Endothelial cell (in vitro differentiated cells): ENCODE measurements around the gene TCFL5. TPM values are rescaled to one million over a fixed set of nuclear protein-coding genes. Genes with fewer than 3 reads are reported as not detected.

Source experiments
- DNase-seq: peaks from one replicate; pipeline ENCODE4 v3.0.0; 2021; ENCODE audit warnings: low spot score
- H3K27ac Mint-ChIP-seq: one replicate; pipeline ENCODE4 v1.8.0; 2021; ENCODE audit warnings: mixed read lengths, inconsistent platforms; ENCODE audit not compliant: unreplicated experiment
- H3K27me3 Mint-ChIP-seq: one replicate; pipeline ENCODE4 v1.8.0; 2021; ENCODE audit warnings: mild to moderate bottlenecking, moderate library complexity, mixed read lengths, inconsistent platforms; ENCODE audit not compliant: unreplicated experiment
- H3K36me3 Mint-ChIP-seq: one replicate; pipeline ENCODE4 v1.8.0; 2021; ENCODE audit warnings: mild to moderate bottlenecking, low read depth, mixed read lengths, inconsistent platforms; ENCODE audit not compliant: unreplicated experiment
- H3K4me1 Mint-ChIP-seq: one replicate; pipeline ENCODE4 v1.8.0; 2021; ENCODE audit warnings: mild to moderate bottlenecking, mixed read lengths, inconsistent platforms; ENCODE audit not compliant: unreplicated experiment
- H3K4me3 Mint-ChIP-seq: one replicate; pipeline ENCODE4 v1.8.0; 2021; ENCODE audit warnings: mild to moderate bottlenecking, mixed read lengths, inconsistent platforms; ENCODE audit not compliant: unreplicated experiment
- H3K9me3 Mint-ChIP-seq: one replicate; pipeline ENCODE4 v1.8.0; 2021; ENCODE audit warnings: mixed read lengths, inconsistent platforms; ENCODE audit not compliant: unreplicated experiment
- CTCF ChIP-seq: fragments of 200-600 bp; sonication (generic); IDR thresholded peaks from one replicate; pipeline ENCODE4 v1.5.0; 2021; ENCODE audit warnings: antibody characterized with exemption; ENCODE audit not compliant: unreplicated experiment
- total RNA-seq: library from RNA; stranded (reverse); fragmentation: NEBNext Ultra II Directional; extraction: Animal tissue kit (Norgen Biotek cat#: 25700); gene quantifications from one replicate; pipeline ENCODE4 v1.2.1, GENCODE V29; 2021; ENCODE audit not compliant: unreplicated experiment

The TCFL5 gene
- total RNA-seq, 1 donor from 2014 or later, result 30.9 TPM

GRCh38 chr20:62887860-62888239, 26.2 kb upstream of the TCFL5 start:
- no peak overlapping the region for H3K27ac Mint-ChIP-seq

GRCh38 chr20:62887152-62887859, 25.7 kb upstream of the TCFL5 start:
- no peak overlapping the region for H3K4me3 Mint-ChIP-seq
- DNase-seq, result no peak
- H3K4me1 Mint-ChIP-seq, result peaks cover 11% of the 10 kb centered on the region
- no peaks in the 10 kb centered on the region for H3K9me3 Mint-ChIP-seq
- TF ChIP-seq CTCF, result no peak
- no peak overlapping the region for H3K27ac Mint-ChIP-seq
- H3K27me3 Mint-ChIP-seq, result peaks cover 3% of the 10 kb centered on the region
- H3K36me3 Mint-ChIP-seq, result peaks cover 38% of the 10 kb centered on the region

More at GRCh38 chr20:62887860-62888239, 26.2 kb upstream of the TCFL5 start:
- no peak for TF ChIP-seq CTCF
- DNase-seq, result no peak
- Mint-ChIP-seq H3K36me3 (peaks cover 38% of the 10 kb centered on the region), H3K27me3 (peaks cover 3% of the 10 kb centered on the region), H3K4me3 (no peak overlapping the region), H3K4me1 (peaks cover 11% of the 10 kb centered on the region), H3K9me3 (no peaks in the 10 kb centered on the region)

GRCh38 chr20:62886709-62887058, 25.1 kb upstream of the TCFL5 start:
- H3K36me3 Mint-ChIP-seq, result peaks cover 39% of the 10 kb centered on the region
- H3K9me3 Mint-ChIP-seq, result no peaks in the 10 kb centered on the region
- no peak for DNase-seq
- no peak for TF ChIP-seq CTCF
- peaks cover 3% of the 10 kb centered on the region for H3K27me3 Mint-ChIP-seq
- no peak overlapping the region for H3K4me3 Mint-ChIP-seq
- H3K4me1 Mint-ChIP-seq, result peaks cover 11% of the 10 kb centered on the region
- no peak overlapping the region for H3K27ac Mint-ChIP-seq

- DNase-seq, result no peak
- peaks cover 3% of the 10 kb centered on the region for H3K27me3 Mint-ChIP-seq
- no peaks in the 10 kb centered on the region for H3K9me3 Mint-ChIP-seq
- H3K4me3 Mint-ChIP-seq, result no peak overlapping the region
- peaks cover 5% of the 10 kb centered on the region for H3K4me1 Mint-ChIP-seq
- TF ChIP-seq CTCF, result no peak
- no peak overlapping the region for H3K27ac Mint-ChIP-seq
- peaks cover 38% of the 10 kb centered on the region for H3K36me3 Mint-ChIP-seq
These were observed 24.5 kb upstream of the TCFL5 start for GRCh38 chr20:62885896-62886708.
